HL-60 (cell line): ENCODE measurements around the gene SMIM21.

ENCODE experiments used
- DNase-seq, 2 experiments: peaks; one replicate each; pipeline ENCODE4 v3.0.0-alpha.2; 2010 to 2020; ENCODE audit warnings: low read depth in 1 of 2, low spot score in 1 of 2
- H3K27ac ChIP-seq: fragments of 250-450 bp; sonication (Bioruptor Pico); replicated peaks from 2 replicates; pipeline ENCODE4 v1.5.1; 2020; ENCODE audit warnings: mild to moderate bottlenecking, moderate library complexity
- H3K27me3 ChIP-seq: fragments of 250-450 bp; sonication (Bioruptor Pico); 2 replicates; pipeline ENCODE4 v1.5.1; 2021; ENCODE audit warnings: mild to moderate bottlenecking, moderate library complexity; ENCODE audit not compliant: insufficient read depth, poor library complexity, severe bottlenecking
- H3K4me3 ChIP-seq: replicated peaks from 2 replicates; pipeline ENCODE4 v1.5.1; 2011; ENCODE audit warnings: mild to moderate bottlenecking, control low read depth, low read length; ENCODE audit not compliant: insufficient read depth
- CTCF ChIP-seq: IDR thresholded peaks from one replicate; pipeline ENCODE4 v1.5.1; 2011; ENCODE audit warnings: low read length, control low read depth, inconsistent platforms; ENCODE audit not compliant: insufficient read depth
- GABPA ChIP-seq: IDR thresholded peaks from 2 replicates; pipeline ENCODE4 v1.6.1; 2012; ENCODE audit warnings: low read depth
- POLR2AphosphoS5 ChIP-seq: IDR thresholded peaks from 2 replicates; pipeline ENCODE4 v1.6.1; 2012; ENCODE audit warnings: low read depth
- REST ChIP-seq: IDR thresholded peaks from 2 replicates; pipeline ENCODE4 v1.6.1; 2012; ENCODE audit warnings: low read depth; ENCODE audit not compliant: insufficient replicate concordance
- SPI1 ChIP-seq: IDR thresholded peaks from 2 replicates; pipeline ENCODE4 v1.6.1; 2012; ENCODE audit warnings: low read depth, mild to moderate bottlenecking, borderline replicate concordance

SMIM21 gene

GRCh38 chr18:75360941-75361340 lies 66.6 kb downstream of the SMIM21 start:
- Histone ChIP-seq H3K27me3 (no peaks in the 10 kb centered on the region), H3K4me3 (no peak overlapping the region), H3K27ac (no peak overlapping the region)
- no peak for DNase-seq
- TF ChIP-seq REST = no peak
- no peak for TF ChIP-seq POLR2AphosphoS5
- TF ChIP-seq CTCF = no peak
- no peak for TF ChIP-seq SPI1
- TF ChIP-seq GABPA = no peak

GRCh38 chr18:75360215-75360614 lies 67.3 kb downstream of the SMIM21 start:
- H3K4me3 ChIP-seq = no peak overlapping the region
- no peaks in the 10 kb centered on the region for H3K27me3 ChIP-seq
- no peak overlapping the region for H3K27ac ChIP-seq
- no peak for DNase-seq
- TF ChIP-seq CTCF (no peak), POLR2AphosphoS5 (no peak), REST (no peak), GABPA (no peak)
